GM12878 (cell line): ENCODE results near the gene SELENOO. TPM values are rescaled to one million over a fixed set of nuclear protein-coding genes. Genes with fewer than 3 reads are reported as not detected.

Experiments used
- ATAC-seq: fragments of 200-7000 bp; cut with Tn5 transposase; 3 replicates; pipeline ENCODE4 v1.9.1; 2020; ENCODE audit warnings: mild to moderate bottlenecking, moderate library complexity
- BruUV-seq: library from RNA; stranded (reverse); fragments of 400-500 nt; replicated peaks from 2 replicates; lab custom pipeline; 2021; lab: Mats Ljungman, UMichigan
- CTCF ChIA-PET: fragments of 300-600 bp; sonication (Branson Sonifier 250); formaldehyde crosslinking; extraction: SDS; loops from one replicate; lab custom pipeline; 2021; ENCODE audit warnings: inconsistent platforms; lab: Yijun Ruan, JAX
- POLR2A ChIA-PET: fragments of 350-600 bp; formaldehyde crosslinking; extraction: SDS; loops from one replicate; lab custom pipeline; 2021; ENCODE audit warnings: inconsistent platforms; lab: Charles Lee
- RAD21 ChIA-PET: fragments of 300-600 bp; sonication (Branson Sonifier 250); formaldehyde crosslinking; loops from one replicate; lab custom pipeline; 2023; ENCODE audit warnings: antibody characterized with exemption; ENCODE audit not compliant: unreplicated experiment; lab: Charles Lee
- SMC1A ChIA-PET: fragments of 300-600 bp; sonication (Branson Sonifier 250); formaldehyde crosslinking; loops from one replicate; lab custom pipeline; 2023; ENCODE audit not compliant: unreplicated experiment, uncharacterized antibody; lab: Charles Lee
- DNase-seq: peaks from one replicate; pipeline ENCODE4 v3.0.0-alpha.2; 2011; ENCODE audit warnings: low read depth, low spot score
- FAIRE-seq: peaks from 3 replicates; lab custom pipeline; 2011; peaks lifted over from hg19 to GRCh38; lab: Jason Lieb, UNC
- H2AFZ ChIP-seq: 2 replicates; pipeline ENCODE4 v1.6.0; 2011; ENCODE audit warnings: low read depth, low read length, control low read depth; ENCODE audit not compliant: control insufficient read depth
- H3K27ac ChIP-seq: 2 replicates; pipeline ENCODE4 v1.5.1; 2011; ENCODE audit warnings: control low read depth; ENCODE audit not compliant: control insufficient read depth, insufficient read depth
- H3K27me3 ChIP-seq, 2 experiments: replicated peaks in 1 of 2; 2 replicates each; pipeline versions ENCODE4 v1.6.0 to v1.6.1; 2011; ENCODE audit warnings: low read length in 1 of 2; ENCODE audit not compliant: control insufficient read depth in 2 of 2, insufficient read depth in 2 of 2
- H3K36me3 ChIP-seq, 2 experiments: 2 replicates each; pipeline ENCODE4 v1.5.1; 2011; ENCODE audit warnings: low read length in 1 of 2; ENCODE audit not compliant: control insufficient read depth in 2 of 2, insufficient read depth in 2 of 2
- H3K4me1 ChIP-seq: 2 replicates; pipeline ENCODE4 v1.6.1; 2011; ENCODE audit warnings: mild to moderate bottlenecking, low read length, moderate library complexity, mixed read lengths; ENCODE audit not compliant: control insufficient read depth, insufficient read depth
- H3K4me2 ChIP-seq: 2 replicates; pipeline ENCODE4 v1.6.0; 2011; ENCODE audit warnings: control low read depth; ENCODE audit not compliant: control insufficient read depth, insufficient read depth
- H3K4me3 ChIP-seq: fragments of 200-600 bp; sonication (generic); 2 replicates; pipeline ENCODE4 v1.5.1; 2016
- H3K79me2 ChIP-seq: 2 replicates; pipeline ENCODE4 v1.6.0; 2011; ENCODE audit warnings: low read length; ENCODE audit not compliant: control insufficient read depth, insufficient read depth
- H3K9ac ChIP-seq: 2 replicates; pipeline ENCODE4 v1.8.0; 2011; ENCODE audit warnings: low read length, control low read depth, mixed read lengths; ENCODE audit not compliant: control insufficient read depth, insufficient read depth
- H3K9me3 ChIP-seq: replicated peaks from 3 replicates; pipeline ENCODE4 v1.5.1; 2011; ENCODE audit warnings: mild to moderate bottlenecking, low read length; ENCODE audit not compliant: control insufficient read depth, insufficient read depth
- H4K20me1 ChIP-seq: 2 replicates; pipeline ENCODE4 v1.6.0; 2011; ENCODE audit not compliant: control insufficient read depth, insufficient read depth
- BMI1 ChIP-seq: fragments of 450-650 bp; IDR thresholded peaks from 2 replicates; pipeline ENCODE4 v1.6.1; 2016; ENCODE audit warnings: mild to moderate bottlenecking, moderate library complexity, borderline replicate concordance
- CHD2 ChIP-seq: IDR thresholded peaks from 2 replicates; pipeline ENCODE4 v1.6.1; 2011; ENCODE audit warnings: low read depth, low read length, improper control_type of control experiment, borderline replicate concordance
- EED ChIP-seq: sonication (generic); IDR thresholded peaks from 2 replicates; pipeline ENCODE4 v1.6.1; 2016; ENCODE audit warnings: antibody characterized with exemption, low read depth
- EP300 ChIP-seq, 2 experiments: fragments of 150-350 bp in 1 of 2; IDR thresholded peaks; 2 replicates each; pipeline ENCODE4 v1.6.1; 2011 to 2012; ENCODE audit warnings: low read depth in 2 of 2, low read length in 2 of 2, borderline replicate concordance in 1 of 2, improper control_type of control experiment in 1 of 2, inconsistent platforms in 1 of 2; ENCODE audit not compliant: control insufficient read depth in 1 of 2
- ETV6 ChIP-seq, 2 experiments: fragments of 450-650 bp in 1 of 2; IDR thresholded peaks in 1 of 2; conservative IDR thresholded peaks in 1 of 2; 2 replicates each; pipeline ENCODE4 v1.6.1; 2014; ENCODE audit warnings: antibody characterized with exemption in 1 of 2, borderline replicate concordance in 1 of 2, low read depth in 1 of 2, mild to moderate bottlenecking in 1 of 2, moderate library complexity in 1 of 2
- GABPA ChIP-seq: IDR thresholded peaks from 2 replicates; pipeline ENCODE4 v1.6.1; 2014; ENCODE audit warnings: antibody characterized with exemption, low read depth, mild to moderate bottlenecking, inconsistent platforms
- KDM1A ChIP-seq: fragments of 200-600 bp; sonication (generic); IDR thresholded peaks from 2 replicates; pipeline ENCODE4 v1.6.1; 2016; ENCODE audit warnings: borderline replicate concordance
- LARP7 ChIP-seq: fragments of 450-650 bp; IDR thresholded peaks from 2 replicates; pipeline ENCODE4 v1.6.1; 2017; ENCODE audit warnings: mild to moderate bottlenecking
- NFXL1 ChIP-seq: fragments of 450-650 bp; IDR thresholded peaks from 2 replicates; pipeline ENCODE4 v1.6.1; 2017; ENCODE audit warnings: antibody characterized with exemption, mild to moderate bottlenecking, borderline replicate concordance
- PML ChIP-seq: IDR thresholded peaks from 2 replicates; pipeline ENCODE4 v1.6.1; 2012; ENCODE audit warnings: low read length, inconsistent platforms
- RUNX3 ChIP-seq: IDR thresholded peaks from 2 replicates; pipeline ENCODE4 v1.6.1; 2012; ENCODE audit warnings: low read length, inconsistent platforms
- SIN3A ChIP-seq: IDR thresholded peaks from 2 replicates; pipeline ENCODE4 v1.6.1; 2012; ENCODE audit warnings: low read depth, low read length, improper control_type of control experiment
- SMAD1 ChIP-seq: fragments of 450-650 bp; IDR thresholded peaks from 2 replicates; pipeline ENCODE4 v1.6.1; 2018; ENCODE audit warnings: mild to moderate bottlenecking, low read depth; ENCODE audit not compliant: partially characterized antibody
- TARDBP ChIP-seq: IDR thresholded peaks from 2 replicates; pipeline ENCODE4 v1.6.1; 2016; ENCODE audit warnings: borderline replicate concordance
- TCF12 ChIP-seq: IDR thresholded peaks from 2 replicates; pipeline ENCODE4 v1.6.1; 2011; ENCODE audit warnings: low read depth, mild to moderate bottlenecking, low read length
- YY1 ChIP-seq: IDR thresholded peaks from 2 replicates; pipeline ENCODE4 v1.6.1; 2011; ENCODE audit warnings: low read depth, mild to moderate bottlenecking, low read length
- WGBS: methylation state at CpG from one replicate; pipeline ENCODE4 v1.1.6; 2016; ENCODE audit warnings: low lambda C conversion rate; ENCODE audit not compliant: insufficient replicate concordance, insufficient coverage; ENCODE audit errors: missing lambda C conversion rate; 5-methylcytosine and 5-hydroxymethylcytosine counted together
- in situ Hi-C: fragments of 300-500 bp; cut with MboI; formaldehyde crosslinking; loops from 9 replicates; pipeline ENCODE4 v1.14.3; 2018; ENCODE audit warnings: mixed read lengths
- intact Hi-C: fragments of 100-400 bp; cut with micrococcal nuclease; formaldehyde crosslinking; loops from one replicate; pipeline ENCODE4 v1.14.2; 2022; ENCODE audit not compliant: unreplicated experiment
- polyA plus RNA-seq, 11 experiments: library from polyadenylated mRNA; depleted of rRNA in 4 of 11; unstranded in 6 of 11; stranded (reverse) in 5 of 11; fragments of >200 nt; fragmentation: Nextera tagmentation in 4 of 11; fragmentation: Illumina TruSeq in 1 of 11; extraction: Ambion mirVana in 4 of 11; extraction: Trizol in 1 of 11; gene quantifications; 1 replicate in 1 of 11; 2 replicates in 10 of 11; pipeline versions ENCODE4 v1.2.1 to v1.2.3, GENCODE V29; 2011 to 2016; ENCODE audit warnings: inconsistent platforms in 2 of 11, missing spikeins in 2 of 11, low read depth in 1 of 11
- total RNA-seq, 4 experiments: library from RNA; depleted of rRNA in 3 of 4; stranded (reverse); fragments of >200 nt in 3 of 4; fragmentation: Illumina TruSeq in 1 of 4; extraction: Trizol in 1 of 4; gene quantifications; 2 replicates each; pipeline versions ENCODE4 v1.2.1 to v1.2.3, GENCODE V29; 2013 to 2021
- TF ChIP-seq, protein P1 (sequence below): fragments of 450-650 bp; IDR thresholded peaks from 2 replicates; pipeline ENCODE4 v1.6.1; 2018; ENCODE audit warnings: mild to moderate bottlenecking, low read depth, moderate library complexity; ENCODE audit not compliant: partially characterized antibody
- TF ChIP-seq, protein P2 (sequence below): fragments of 450-650 bp; IDR thresholded peaks from 2 replicates; pipeline ENCODE4 v1.6.1; 2014; ENCODE audit warnings: mild to moderate bottlenecking

The SELENOO gene
- total and polyA plus RNA-seq, 10 of the 15 experiments (the other 5 are each of a cell fraction or from before 2014, with no cell fraction given) = 0.42 to 23.3 (median 3.3) TPM

DNA sequence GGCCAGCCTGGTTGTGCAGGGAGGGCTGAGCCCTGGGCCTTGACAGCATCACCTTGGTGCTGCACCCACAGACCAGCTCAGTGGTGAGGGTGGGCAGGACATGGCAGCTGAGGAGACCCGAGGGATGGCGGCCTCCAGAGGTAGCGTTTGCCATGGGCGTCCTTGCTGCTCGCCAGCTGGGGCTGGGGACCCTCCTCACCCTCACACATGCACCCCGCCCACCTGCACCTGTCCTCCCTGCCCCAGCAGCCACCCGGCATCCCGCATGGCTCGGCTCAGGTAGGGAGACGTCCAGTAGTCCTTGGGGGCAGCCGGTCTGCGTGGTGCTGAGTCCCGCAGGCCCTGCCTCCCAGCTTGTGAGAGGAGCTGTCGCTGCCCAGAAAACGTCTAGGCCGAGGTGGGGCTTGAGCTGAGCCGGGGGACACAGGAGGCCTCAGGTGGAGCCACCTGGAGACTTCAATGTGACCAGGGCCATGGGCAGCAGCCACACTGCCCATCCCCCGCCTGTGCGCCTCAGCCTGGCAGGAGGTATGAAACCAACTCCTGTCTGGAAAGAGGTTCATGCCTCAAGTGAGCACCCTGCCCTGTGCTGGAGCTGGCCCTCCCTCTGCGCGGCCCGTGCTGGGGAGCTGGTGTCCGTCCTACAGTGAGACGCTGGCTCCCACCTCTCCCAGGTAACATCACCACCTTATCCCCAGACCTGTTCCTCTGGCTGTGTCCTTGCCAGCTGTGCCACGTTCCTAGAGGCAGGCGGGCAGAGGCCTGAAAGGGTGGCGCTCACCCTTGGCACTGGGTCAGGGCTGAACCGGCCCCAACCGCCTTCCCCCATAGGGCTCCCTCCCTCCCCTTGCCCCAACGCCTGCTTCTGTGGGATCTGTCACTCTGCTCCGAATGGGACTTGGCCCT, 18.4 kb upstream of the SELENOO start (continued):
- TF ChIP-seq SIN3A = no peak
- no peak for TF ChIP-seq TARDBP
- TF ChIP-seq RUNX3 = no peak

DNA sequence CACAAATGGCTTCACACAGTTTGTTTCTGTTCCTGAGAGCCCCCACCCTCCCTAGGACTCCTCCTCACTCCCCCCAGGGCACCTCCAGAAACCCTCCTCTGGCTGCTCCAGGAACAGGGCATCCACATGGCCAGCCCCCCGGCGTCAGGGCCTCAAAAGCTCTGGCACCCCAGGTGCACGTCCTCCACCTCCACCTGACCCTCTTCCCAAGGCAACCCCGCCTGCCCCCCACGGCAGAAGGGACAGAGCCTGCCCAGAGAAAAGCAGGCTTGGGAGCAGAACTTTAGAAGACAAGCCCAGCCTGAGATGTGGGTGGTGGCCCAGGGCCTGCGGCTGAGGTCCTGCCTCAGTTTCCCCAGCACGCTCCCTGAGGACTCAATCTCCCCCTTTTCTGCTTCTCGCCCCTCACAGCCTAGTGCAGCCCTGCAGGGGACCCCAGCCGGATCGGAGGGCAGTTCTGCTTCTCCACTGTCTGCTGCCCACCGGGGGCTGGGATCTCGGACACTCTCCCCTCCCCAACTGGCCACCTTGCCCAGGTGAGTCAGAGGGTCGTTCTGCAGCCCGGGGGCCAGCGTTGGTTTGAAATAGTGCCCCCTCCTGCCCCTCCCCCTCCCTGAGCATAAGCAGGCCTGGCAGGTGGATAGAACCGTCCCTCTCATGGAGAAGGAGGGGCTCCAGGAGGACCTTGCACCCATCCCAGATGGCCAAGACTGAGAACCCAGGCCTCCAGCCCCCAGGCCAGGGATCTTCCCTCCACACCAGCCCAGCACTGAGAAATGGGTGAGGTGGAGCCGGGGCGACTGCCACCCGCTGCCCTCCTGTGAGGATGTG, 17.5 kb upstream of the SELENOO start:
- TF ChIP-seq SMAD1 (no peak), GABPA (no peak), EP300 (IDR thresholded peaks at IDR 0.05; ENCODE audit: borderline replicate concordance in 1 of 2, control insufficient read depth in 1 of 2, low read depth in 2 of 2, low read length in 2 of 2) (no peak), CHD2 (no peak), TCF12 (no peak), KDM1A (no peak), BMI1 (no peak), EED (no peak), PML (no peak), LARP7 (no peak), ETV6 (conservative IDR thresholded peaks at IDR 0.05 in 1 of 2, IDR thresholded peaks at IDR 0.05 in 1 of 2; ENCODE audit: borderline replicate concordance in 1 of 2, low read depth in 1 of 2) (no peak), YY1 (no peak), NFXL1 (no peak)
- TF ChIP-seq, protein P1, sequence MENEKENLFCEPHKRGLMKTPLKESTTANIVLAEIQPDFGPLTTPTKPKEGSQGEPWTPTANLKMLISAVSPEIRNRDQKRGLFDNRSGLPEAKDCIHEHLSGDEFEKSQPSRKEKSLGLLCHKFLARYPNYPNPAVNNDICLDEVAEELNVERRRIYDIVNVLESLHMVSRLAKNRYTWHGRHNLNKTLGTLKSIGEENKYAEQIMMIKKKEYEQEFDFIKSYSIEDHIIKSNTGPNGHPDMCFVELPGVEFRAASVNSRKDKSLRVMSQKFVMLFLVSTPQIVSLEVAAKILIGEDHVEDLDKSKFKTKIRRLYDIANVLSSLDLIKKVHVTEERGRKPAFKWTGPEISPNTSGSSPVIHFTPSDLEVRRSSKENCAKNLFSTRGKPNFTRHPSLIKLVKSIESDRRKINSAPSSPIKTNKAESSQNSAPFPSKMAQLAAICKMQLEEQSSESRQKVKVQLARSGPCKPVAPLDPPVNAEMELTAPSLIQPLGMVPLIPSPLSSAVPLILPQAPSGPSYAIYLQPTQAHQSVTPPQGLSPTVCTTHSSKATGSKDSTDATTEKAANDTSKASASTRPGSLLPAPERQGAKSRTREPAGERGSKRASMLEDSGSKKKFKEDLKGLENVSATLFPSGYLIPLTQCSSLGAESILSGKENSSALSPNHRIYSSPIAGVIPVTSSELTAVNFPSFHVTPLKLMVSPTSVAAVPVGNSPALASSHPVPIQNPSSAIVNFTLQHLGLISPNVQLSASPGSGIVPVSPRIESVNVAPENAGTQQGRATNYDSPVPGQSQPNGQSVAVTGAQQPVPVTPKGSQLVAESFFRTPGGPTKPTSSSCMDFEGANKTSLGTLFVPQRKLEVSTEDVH = no peak
- TF ChIP-seq, protein P2, sequence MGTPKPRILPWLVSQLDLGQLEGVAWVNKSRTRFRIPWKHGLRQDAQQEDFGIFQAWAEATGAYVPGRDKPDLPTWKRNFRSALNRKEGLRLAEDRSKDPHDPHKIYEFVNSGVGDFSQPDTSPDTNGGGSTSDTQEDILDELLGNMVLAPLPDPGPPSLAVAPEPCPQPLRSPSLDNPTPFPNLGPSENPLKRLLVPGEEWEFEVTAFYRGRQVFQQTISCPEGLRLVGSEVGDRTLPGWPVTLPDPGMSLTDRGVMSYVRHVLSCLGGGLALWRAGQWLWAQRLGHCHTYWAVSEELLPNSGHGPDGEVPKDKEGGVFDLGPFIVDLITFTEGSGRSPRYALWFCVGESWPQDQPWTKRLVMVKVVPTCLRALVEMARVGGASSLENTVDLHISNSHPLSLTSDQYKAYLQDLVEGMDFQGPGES = no peak
- Histone ChIP-seq H3K36me3 (no peaks in the 10 kb centered on the region; a peak in 1 of 4 replicates), H3K9ac (no peak overlapping the region), H2AFZ (no peak overlapping the region), H3K79me2 (peaks cover 25% of the 10 kb centered on the region), H3K27me3 (no peaks in the 10 kb centered on the region), H3K9me3 (no peaks in the 10 kb centered on the region), H3K4me2 (no peak overlapping the region), H4K20me1 (no peaks in the 10 kb centered on the region), H3K27ac (no peak overlapping the region), H3K4me3 (no peak overlapping the region), H3K4me1 (peaks cover 16% of the 10 kb centered on the region)
- WGBS = 84% methylated on average over 19 of the region's 19 CpGs
- intact Hi-C loops (no loop called here), in situ Hi-C loops (no loop called here)
- DNase-seq = no peak
- ChIA-PET SMC1A (no interaction called here), CTCF (no interaction called here), POLR2A (no interaction called here), RAD21 (no interaction called here)
- ATAC-seq = no peak
- no TSS peak for BruUV-seq
- FAIRE-seq = no peak
